ENCODE data around the gene RET.

The RET gene

GRCh38 chr10:43044961-43045621 is 31.8 kb upstream of the RET start:
- no peak for DNase-seq

DNA sequence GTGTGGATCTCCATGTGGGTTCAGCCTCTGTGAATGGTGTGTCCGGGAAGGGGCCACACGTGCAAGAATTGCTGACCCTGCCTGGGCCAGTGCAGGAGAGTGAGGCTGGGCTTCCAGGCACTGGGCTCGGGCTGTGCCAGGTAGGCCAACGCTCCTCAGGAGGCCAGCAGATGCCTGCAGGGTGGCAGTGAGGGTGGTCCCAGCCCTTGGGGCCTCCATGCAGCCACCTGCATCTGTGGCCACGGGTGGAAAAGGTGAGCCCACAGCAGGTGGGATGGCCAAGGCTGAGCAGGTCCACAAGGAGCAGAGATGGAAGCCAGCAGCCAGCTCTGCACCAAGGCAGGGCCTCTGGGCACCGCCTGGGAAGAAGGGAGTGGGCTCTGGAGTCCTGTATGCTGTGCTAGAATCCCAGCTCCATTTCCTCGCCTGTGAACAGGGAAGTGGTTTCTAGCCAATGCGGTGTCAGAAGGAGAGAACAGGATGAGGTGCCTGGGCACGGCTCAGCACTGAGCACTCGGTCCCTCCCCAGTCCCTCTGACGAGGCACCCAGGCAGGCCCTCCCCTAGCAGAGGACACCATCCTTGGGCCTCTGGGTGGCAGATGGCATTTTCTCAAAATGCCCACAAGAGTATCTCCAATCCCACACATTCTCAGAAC is 31.1 kb upstream of the RET start:
- no peak for DNase-seq

- no peak for DNase-seq
Measured at GRCh38 chr10:43046288-43046991, 30.4 kb upstream of the RET start.

- no peak for DNase-seq
Measured at GRCh38 chr10:43047288-43047970, 29.4 kb upstream of the RET start.

DNA sequence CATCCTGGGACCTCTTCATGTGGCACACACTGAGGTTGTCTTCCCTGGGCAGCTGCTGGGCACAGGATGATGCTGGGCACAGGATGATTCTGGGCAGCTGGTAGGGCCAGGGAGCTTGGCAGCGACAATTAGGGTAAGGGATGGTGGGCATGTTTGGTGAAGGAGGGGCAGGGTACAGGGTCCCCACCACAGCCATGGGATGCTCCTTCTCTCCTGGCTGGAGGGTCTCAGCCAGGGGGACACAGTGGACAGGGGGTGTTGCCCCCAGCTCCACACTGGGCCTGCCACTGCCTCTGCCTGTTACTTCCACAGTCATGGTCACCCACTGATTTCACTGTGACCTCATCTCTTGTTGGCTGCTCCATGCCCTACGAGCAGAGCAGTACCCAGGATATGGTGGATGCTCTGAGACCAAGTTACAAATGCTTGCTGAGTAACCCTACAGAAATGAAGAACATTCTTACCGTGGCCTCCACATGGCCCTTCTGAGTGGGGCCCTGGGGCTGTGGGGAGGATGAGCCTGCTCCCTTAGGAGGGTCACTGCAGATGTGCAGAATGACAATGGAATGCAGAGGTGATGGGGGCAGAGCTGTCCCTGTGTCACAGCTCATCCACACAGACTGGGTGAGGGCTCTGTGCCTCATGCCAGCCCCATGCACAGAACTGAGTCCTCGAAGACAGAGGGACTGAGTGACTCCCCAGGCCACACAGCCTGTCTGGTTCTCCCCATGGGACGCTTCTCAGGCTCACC is 28.4 kb upstream of the RET start:
- DNase-seq = no peak

DNA sequence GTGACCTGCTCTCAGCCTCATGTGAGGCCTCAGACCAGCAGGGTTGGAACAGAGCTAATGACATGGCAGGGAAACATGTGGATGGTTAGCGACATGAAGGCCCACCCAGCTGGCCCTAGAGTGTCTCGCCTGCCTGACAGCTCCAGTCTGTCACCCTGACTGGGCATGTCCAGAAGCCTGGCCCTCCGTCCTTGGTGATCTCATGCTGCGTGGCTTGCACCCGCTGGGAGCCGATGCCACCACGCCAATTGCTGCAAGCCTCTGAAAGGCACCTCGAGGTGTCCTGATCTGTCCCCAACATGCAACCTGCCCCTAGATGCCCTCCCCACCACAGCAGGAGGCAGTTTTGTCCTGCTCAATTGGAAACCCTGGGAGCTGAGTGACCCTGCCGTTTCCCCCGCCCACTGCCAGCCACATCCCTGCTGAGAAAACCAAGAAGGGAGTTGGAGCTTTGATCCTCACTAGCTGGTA is 27.8 kb upstream of the RET start:
- no peak for DNase-seq

DNA sequence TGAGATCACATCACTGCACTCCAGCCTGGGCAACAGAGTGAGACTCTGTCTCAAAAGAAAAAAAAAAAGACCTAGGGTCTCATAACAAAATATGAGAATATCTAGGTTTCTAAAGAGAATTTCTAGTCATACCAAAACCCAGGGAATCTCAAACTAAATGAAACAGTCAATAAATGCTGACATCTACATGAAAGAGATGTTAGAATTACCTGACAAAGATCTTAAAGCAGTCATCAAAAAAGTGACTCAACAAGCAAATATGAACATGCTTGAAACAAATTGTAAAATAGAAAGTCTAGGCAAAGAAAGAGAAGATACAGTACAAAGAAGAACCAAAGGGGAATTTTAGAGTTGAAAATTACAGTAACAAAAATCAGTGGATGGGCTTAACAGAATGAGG is 26.9 kb upstream of the RET start:
- no peak for DNase-seq

DNA sequence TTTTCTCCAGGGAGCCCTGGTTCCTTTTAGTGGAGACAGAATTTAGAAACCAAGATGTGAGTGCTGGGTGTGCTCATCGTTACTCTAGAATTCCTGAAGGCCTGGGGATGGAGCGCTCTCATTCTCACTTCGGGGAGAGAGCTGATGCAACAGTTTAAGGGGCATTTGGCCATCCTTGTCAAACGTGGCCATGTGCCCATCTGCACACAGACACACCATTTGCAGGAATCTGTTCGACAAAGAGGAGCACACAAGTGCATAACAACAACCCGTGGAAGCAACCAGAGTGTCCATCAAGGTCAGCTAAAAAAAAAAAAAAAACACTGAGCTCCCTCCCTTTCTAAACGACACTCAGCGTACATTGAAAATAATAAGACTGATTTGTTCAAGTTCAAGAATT is 23.0 kb upstream of the RET start:
- no peak for DNase-seq

- no peak for DNase-seq
Measured at GRCh38 chr10:43054593-43054992, 22.3 kb upstream of the RET start.

DNA sequence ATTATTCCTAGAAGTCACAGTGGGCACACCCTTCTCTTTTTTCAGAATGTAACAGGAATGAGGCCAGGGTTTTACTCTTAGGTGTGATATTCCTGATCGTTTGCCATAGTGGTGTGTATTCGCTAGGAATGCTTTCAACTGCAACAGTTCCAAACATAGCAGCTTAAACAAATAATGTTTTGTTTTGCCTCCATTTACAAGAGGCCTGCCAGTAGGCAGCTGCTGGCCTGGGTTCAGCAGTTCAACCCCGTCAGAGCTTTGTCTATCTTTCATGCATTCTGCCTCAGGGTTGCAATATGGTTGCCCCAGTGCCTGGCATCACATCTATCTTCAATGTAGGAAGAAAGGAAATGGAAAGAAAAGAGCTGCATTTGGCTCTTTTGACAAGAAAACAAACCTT is 21.7 kb upstream of the RET start:
- no peak for DNase-seq

GRCh38 chr10:43055991-43056567 is 20.8 kb upstream of the RET start:
- peak in 1 of 5 experiments; percentile 0 for DNase-seq

DNA sequence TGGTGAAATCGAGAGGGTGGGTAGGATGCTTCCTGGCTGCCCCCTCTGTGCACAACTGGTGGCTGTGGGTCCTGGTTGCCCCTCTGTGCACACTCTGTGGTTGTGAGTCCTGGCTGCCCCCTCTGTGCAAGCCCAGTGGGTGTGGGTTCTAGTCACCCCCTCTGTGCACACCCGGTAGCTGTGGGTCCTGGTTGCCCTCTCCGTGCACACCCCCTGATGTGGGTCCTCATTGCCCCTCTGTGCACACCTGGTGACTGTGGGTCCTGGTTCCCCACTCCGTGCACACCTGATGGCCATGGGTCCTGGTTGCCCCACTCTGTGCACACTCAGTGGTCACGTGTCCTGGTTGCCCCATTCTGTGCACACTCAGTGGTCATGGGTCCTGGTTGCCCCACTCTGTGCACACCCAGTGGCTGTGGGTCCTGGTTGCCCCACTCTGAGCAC is 20.3 kb upstream of the RET start:
- DNase-seq = peak in 1 of 5 experiments; percentile 3

DNA sequence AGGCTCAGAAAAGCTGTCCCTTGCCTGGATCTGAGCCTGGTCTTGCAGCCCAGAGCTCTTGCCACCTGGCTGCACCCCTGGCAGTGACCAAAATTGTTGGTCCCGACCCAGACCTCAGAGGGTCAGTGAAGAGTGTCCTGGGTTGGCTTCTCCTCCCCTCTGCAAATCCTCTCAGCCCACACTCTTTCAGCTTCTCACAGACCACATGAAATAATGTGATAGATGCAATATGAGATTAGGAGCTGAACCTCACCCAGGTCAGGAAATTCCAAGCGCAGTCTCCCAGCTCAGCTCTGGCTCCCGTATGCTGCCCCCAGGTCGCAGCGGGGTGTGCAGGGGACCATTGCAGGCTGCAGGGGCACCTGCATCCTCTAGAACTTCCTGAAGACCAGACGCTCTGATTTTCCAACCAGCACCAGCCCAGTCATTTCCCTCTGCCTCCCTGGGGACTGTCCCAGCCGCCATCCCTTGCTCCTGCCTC is 19.6 kb upstream of the RET start:
- DNase-seq = no peak

DNA sequence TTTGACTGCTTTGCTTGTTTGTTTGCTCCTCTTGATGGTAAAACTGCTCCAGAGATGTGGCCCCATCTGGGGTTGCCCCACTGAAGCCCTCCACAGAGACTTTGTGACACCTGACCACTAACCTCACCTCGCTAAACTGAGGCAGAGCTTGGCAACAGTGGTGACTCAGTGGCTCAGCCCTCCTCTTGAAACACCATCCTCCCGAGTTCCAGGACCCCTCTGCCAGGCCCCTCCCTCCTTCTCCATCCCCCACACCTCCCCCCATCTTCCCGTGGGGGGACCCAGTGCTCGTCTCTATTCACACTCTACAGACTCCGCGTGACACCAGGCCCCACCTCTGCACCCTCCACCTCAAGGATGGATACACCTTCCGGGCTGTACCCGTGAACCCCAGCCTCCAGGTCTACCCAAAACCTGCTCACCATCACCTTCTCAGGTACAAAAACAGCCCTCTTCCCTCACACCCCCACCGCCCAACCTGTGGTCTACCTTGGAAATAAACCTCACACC is 19.0 kb upstream of the RET start:
- peak in 1 of 5 experiments; percentile 1 for DNase-seq

- no peak for DNase-seq
Measured at GRCh38 chr10:43058716-43059335, 18.0 kb upstream of the RET start.

DNA sequence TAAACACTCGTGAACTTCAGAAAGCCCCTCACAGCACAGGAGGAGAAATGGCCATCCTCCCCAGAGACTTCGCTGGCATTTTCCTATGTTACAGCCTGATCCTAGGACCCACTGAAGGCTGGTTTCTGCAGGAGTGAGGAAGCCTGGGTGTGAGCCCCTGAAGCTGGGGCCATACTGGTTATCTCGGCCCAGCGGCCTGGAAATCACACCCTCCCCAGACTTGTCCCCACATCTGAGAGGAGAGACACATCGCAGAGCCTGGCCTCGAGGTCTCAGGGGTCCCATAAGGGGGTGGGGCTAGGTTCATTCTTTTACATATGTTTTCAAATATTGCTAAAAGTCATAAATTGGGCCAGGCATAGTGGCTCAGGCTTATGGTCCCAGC is 17.5 kb upstream of the RET start:
- DNase-seq = no peak

DNA sequence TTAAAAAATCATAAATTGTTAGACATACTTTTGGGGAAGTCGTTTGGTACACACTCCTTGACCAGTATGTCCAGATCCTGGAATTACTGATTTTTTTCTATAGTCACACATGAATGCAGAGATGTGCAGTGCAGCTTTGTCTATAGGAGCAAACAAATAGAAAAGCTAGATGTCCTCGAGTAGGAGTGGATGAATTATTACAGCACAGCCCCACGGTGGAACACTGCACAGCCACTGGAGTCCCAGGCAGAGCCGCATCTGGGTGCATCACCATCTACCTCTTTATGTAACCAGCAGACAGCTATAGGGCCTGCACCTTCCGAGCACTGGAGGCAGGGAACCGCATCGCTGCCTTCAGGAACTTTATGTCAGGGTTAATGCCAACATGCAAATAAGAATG is 17.0 kb upstream of the RET start:
- DNase-seq = no peak

- DNase-seq = no peak
Measured at GRCh38 chr10:43060291-43060690, 16.6 kb upstream of the RET start.

GRCh38 chr10:43061331-43061730 is 15.5 kb upstream of the RET start:
- no peak for DNase-seq

- no peak for DNase-seq
Measured at GRCh38 chr10:43061760-43062159, 15.1 kb upstream of the RET start.

DNA sequence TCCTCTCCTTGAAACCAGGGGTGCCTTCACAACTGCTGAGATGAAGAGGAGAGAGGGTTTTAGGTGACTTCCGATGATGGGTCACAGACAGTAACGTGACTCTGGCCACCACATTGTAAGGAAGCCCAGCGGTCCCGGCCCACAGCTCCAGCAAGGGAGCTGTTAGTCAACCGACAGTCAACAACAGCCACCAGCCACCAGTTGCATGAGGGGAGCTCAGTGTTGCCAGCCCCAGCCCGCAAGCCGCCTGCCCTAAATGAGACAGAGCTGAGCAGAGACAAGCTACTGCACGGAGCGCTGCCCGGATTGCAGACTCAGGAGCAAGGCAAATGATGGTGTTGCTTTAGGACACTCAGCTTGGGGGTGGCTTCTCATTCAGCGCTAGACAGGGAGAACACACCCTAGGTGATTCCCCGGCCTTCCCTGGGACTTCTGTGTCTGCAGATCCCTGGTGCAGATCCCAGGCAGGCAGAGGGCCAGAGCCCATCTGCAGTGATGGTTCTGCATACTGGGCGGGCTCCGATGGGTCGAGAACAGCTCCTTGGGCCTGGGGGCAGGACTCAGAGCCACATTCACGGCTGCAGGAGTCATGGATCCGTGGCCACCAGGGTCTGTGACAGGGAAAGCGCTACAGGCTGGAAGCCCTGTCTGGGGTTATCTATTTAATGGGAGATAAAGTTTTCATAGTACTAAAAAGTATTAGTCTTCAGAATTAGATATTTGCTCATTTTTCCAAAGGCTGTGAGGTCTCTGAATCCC is 14.3 kb upstream of the RET start:
- no peak for DNase-seq

Data from T-helper 2 cell (primary cell).